Activated CD4-positive, alpha-beta T cell treated with anti-CD3 and anti-CD28 coated beads, Interleukin-2, Interleukin-4, amounts not matched to agents 100 ng/mL and 50 ng/mL, durations not matched to agents 16 hours and 8 hours (primary cell): Measurements from ENCODE around the gene MMS22L.
"Not testable (repeated sequence)": the region's sequence is repeated elsewhere in the genome, so short reads cannot be mapped to it uniquely, and the experiment has no call there.

ENCODE experiments used
- DNase-seq: peaks from one replicate; pipeline ENCODE4 v3.0.0-alpha.2; 2020; ENCODE audit warnings: low spot score

The MMS22L gene

GRCh38 chr6:97222903-97223302 is 60.1 kb downstream of the MMS22L start:
- DNase-seq = no peak

GRCh38 chr6:97218912-97219311 is 64.1 kb downstream of the MMS22L start:
- no peak for DNase-seq

- DNase-seq = peak; percentile 15
Observed at GRCh38 chr6:97215157-97215769, 67.8 kb downstream of the MMS22L start.

GRCh38 chr6:97214671-97215070 is 68.3 kb downstream of the MMS22L start:
- no peak for DNase-seq

- DNase-seq = no peak
Observed at GRCh38 chr6:97207383-97207782, 75.6 kb downstream of the MMS22L start.

GRCh38 chr6:97205966-97206365 is 77.0 kb downstream of the MMS22L start:
- no peak for DNase-seq

GRCh38 chr6:97203343-97203742 is 79.7 kb downstream of the MMS22L start:
- no peak for DNase-seq

GRCh38 chr6:97198046-97198565 is 84.9 kb downstream of the MMS22L start:
- no peak for DNase-seq

GRCh38 chr6:97195117-97195516 is 87.9 kb downstream of the MMS22L start:
- DNase-seq = no peak

GRCh38 chr6:97189767-97190166 is 93.2 kb downstream of the MMS22L start:
- no peak for DNase-seq

- no peak for DNase-seq
Observed at GRCh38 chr6:97187951-97188350, 95.1 kb downstream of the MMS22L start.

- DNase-seq = peak; percentile 61
Observed at GRCh38 chr6:97186416-97186999, 96.5 kb downstream of the MMS22L start.

- no peak for DNase-seq
Observed at GRCh38 chr6:97177905-97178304, 105.1 kb downstream of the MMS22L start.

- DNase-seq = no peak
Observed at GRCh38 chr6:97176468-97176867, 106.5 kb downstream of the MMS22L start.

- DNase-seq = no peak
Observed at GRCh38 chr6:97175806-97176205, 107.2 kb downstream of the MMS22L start.

- DNase-seq = no peak
Observed at GRCh38 chr6:97174471-97174870, 108.5 kb downstream of the MMS22L start.

GRCh38 chr6:97160280-97160679 is 122.7 kb downstream of the MMS22L start:
- DNase-seq = no peak

- DNase-seq = not testable (repeated sequence)
Observed at GRCh38 chr6:97155447-97155846, 127.6 kb downstream of the MMS22L start.

GRCh38 chr6:97154015-97154414 is 129.0 kb downstream of the MMS22L start:
- DNase-seq = no peak

- DNase-seq = no peak
Observed at GRCh38 chr6:97151601-97152000, 131.4 kb downstream of the MMS22L start.

GRCh38 chr6:97150932-97151331 is 132.1 kb downstream of the MMS22L start:
- no peak for DNase-seq

- DNase-seq = no peak
Observed at GRCh38 chr6:97147421-97147820, 135.6 kb downstream of the MMS22L start.

GRCh38 chr6:97145691-97146090 is 137.3 kb downstream of the MMS22L start:
- no peak for DNase-seq

- no peak for DNase-seq
Observed at GRCh38 chr6:97141756-97142155, 141.3 kb downstream of the MMS22L start.
